ENCODE measurements around the gene TCF12.

The TCF12 gene

DNA sequence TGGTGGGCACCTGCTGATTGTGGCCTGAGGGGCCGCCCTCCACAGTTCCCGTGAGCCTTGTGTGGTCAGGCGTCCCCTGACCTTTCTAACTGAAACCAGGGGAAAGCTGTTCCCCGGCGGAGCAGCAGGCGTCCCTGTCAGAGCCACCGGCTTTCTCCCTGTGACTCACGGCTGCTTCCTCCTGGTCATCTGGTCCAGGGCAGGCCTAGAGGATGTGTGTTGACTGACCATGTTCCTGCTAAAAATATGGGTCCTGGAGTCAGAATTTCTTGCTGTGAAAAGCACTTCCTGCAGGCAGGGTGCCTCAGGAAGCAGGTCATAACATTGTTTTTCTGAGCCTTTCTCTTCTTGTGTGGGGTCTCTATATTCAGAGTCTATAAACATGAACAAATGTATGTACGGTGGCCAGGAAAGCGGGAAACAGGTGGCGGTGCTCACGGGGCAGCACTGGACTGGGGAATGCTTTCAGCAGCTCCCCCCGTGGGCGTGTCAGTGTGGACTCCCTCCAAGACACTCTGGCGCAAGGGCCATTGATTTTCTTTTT is 419.5 kb downstream of the TCF12 start:
- Histone ChIP-seq H3K27me3 (ENCODE audit: control insufficient read depth, insufficient read depth, low read length) (no peaks in the 10 kb centered on the region), H3K9me3 (ENCODE audit: control insufficient read depth, insufficient read depth, low read length) (no peaks in the 10 kb centered on the region), H3K4me3 (ENCODE audit: low read depth, low read length) (no peak overlapping the region), H3K9ac (ENCODE audit: low read depth, low read length) (no peak overlapping the region), H3K4me1 (ENCODE audit: control insufficient read depth, insufficient read depth, low read length) (peaks cover 2% of the 10 kb centered on the region), H3K36me3 (ENCODE audit: control insufficient read depth, insufficient read depth, low read length) (no peaks in the 10 kb centered on the region)

DNA sequence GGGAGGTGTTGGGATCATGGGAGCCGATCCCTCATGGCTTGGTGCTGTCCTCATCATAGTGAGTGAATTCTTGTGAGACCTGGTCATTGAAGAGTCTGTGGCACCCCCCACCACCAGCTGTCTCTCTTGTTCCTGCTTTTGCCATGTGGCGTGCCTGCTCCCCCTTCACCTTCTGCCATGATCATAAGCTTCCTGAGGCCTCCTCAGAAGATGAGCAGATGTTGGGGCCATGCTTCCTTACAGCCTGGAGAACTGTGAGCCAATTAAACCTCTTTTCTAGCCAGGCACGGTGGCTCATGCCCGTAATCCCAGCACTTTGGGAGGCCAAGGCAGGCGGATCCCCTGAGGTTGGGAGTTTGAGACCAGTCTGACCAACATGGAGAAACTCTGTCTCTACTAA is 420.9 kb downstream of the TCF12 start:
- Histone ChIP-seq H3K36me3 (ENCODE audit: control insufficient read depth, insufficient read depth, low read length) (no peaks in the 10 kb centered on the region), H3K27me3 (ENCODE audit: control insufficient read depth, insufficient read depth, low read length) (no peaks in the 10 kb centered on the region), H3K9ac (ENCODE audit: low read depth, low read length) (no peak overlapping the region), H3K4me3 (ENCODE audit: low read depth, low read length) (no peak overlapping the region), H3K4me1 (ENCODE audit: control insufficient read depth, insufficient read depth, low read length) (peaks cover 2% of the 10 kb centered on the region), H3K9me3 (ENCODE audit: control insufficient read depth, insufficient read depth, low read length) (no peaks in the 10 kb centered on the region)
